HEK293T (cell line): Measurements from ENCODE around the gene TRIM41.

Source experiments
- ELF4 ChIP-seq: fragments of 450-650 bp; IDR thresholded peaks from 2 replicates; pipeline ENCODE4 v1.6.1; 2017; ENCODE audit warnings: antibody characterized with exemption
- SUZ12 ChIP-seq: fragments of 450-650 bp; IDR thresholded peaks from 2 replicates; pipeline ENCODE4 v1.6.1; 2016; ENCODE audit warnings: mild to moderate bottlenecking
- TARDBP ChIP-seq: fragments of 450-650 bp; IDR thresholded peaks from 2 replicates; pipeline ENCODE4 v1.6.1; 2016

- TF ChIP-seq TARDBP (no peak), ELF4 (no peak), SUZ12 (no peak)
Measured at GRCh38 chr5:181187500-181188213, 35.4 kb upstream of the TRIM41 start.
